ENCODE measurements around the gene CSMD2. TPM values are rescaled to one million over a fixed set of nuclear protein-coding genes. Genes with fewer than 3 reads are reported as not detected.

The CSMD2 gene
- total and polyA plus RNA-seq, 12 donors: 0.35 to 5.1 (median 1.5) TPM

DNA sequence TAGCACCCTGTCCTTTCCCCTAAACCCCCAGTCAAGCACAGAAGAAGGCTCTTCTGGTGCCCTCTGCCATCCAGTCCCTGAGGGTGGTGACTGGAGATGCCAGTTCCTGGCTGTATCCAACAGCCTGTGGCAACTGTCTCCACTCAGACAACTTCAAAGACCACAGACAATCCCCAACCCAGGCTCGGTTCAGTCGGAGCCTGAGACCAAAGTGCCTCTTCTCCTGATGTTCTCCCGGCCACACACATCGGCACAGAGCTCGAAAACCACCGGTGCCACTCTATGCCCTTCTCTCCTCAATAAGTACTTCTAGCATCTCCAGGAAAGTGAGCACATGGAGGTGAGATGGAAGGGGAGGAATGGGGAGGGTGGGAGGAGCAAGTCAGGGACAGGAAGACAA is 340.7 kb downstream of the CSMD2 start:
- no peak for DNase-seq
- H3K27me3 ChIP-seq: no peaks in the 10 kb centered on the region
- H3K4me1 ChIP-seq (replicated peaks in 1 of 2): no peaks in the 10 kb centered on the region
- H3K36me3 ChIP-seq (replicated peaks in 1 of 2): no peaks in the 10 kb centered on the region
- no peak overlapping the region for H3K27ac ChIP-seq
- H3K9me3 ChIP-seq (replicated peaks in 1 of 3): no peaks in the 10 kb centered on the region
- TF ChIP-seq, protein P1, sequence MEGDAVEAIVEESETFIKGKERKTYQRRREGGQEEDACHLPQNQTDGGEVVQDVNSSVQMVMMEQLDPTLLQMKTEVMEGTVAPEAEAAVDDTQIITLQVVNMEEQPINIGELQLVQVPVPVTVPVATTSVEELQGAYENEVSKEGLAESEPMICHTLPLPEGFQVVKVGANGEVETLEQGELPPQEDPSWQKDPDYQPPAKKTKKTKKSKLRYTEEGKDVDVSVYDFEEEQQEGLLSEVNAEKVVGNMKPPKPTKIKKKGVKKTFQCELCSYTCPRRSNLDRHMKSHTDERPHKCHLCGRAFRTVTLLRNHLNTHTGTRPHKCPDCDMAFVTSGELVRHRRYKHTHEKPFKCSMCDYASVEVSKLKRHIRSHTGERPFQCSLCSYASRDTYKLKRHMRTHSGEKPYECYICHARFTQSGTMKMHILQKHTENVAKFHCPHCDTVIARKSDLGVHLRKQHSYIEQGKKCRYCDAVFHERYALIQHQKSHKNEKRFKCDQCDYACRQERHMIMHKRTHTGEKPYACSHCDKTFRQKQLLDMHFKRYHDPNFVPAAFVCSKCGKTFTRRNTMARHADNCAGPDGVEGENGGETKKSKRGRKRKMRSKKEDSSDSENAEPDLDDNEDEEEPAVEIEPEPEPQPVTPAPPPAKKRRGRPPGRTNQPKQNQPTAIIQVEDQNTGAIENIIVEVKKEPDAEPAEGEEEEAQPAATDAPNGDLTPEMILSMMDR (IDR thresholded peaks at IDR 0.05): no peak
- no peak for TF ChIP-seq POLR2A (IDR thresholded peaks at IDR 0.05)
- 90 to 97% (median 92%) methylated on average over 6 of the region's 6 CpGs for WGBS, 4 donors
- H3K4me3 ChIP-seq: no peak overlapping the region
- intact Hi-C loops (cut with DNase I): no loop called here

DNA sequence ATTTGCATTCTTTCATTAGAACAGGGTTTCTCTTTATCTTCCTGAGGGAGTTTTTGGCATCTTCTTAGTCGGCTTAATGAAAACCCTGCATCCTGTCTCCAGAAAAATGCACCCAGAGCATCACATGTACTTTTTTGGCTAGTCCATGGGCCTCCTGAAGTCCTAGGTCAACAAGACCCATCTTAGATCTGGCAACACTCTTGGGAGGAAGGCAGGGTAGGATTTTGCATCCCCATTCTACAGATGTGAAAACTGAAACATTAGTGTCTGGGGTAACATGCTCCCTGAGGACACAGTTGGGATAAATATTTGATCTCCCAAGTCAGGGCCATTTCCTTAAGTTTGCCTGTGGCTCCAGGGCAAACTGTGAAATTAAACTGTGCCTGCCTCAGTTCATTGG is 341.2 kb downstream of the CSMD2 start:
- intact Hi-C loops (cut with DNase I): no loop called here
- Histone ChIP-seq H3K4me1 (replicated peaks in 1 of 2) (no peaks in the 10 kb centered on the region), H3K27me3 (no peaks in the 10 kb centered on the region), H3K36me3 (replicated peaks in 1 of 2) (no peaks in the 10 kb centered on the region), H3K27ac (no peak overlapping the region), H3K4me3 (no peak overlapping the region), H3K9me3 (replicated peaks in 1 of 3) (no peaks in the 10 kb centered on the region)
- no peak for TF ChIP-seq POLR2A (IDR thresholded peaks at IDR 0.05)
- TF ChIP-seq, protein P1 (IDR thresholded peaks at IDR 0.05): no peak
- no peak for DNase-seq
- 60 to 100% (median 82%) methylated on average over 1 of the region's 1 CpG for WGBS, 4 donors

DNA sequence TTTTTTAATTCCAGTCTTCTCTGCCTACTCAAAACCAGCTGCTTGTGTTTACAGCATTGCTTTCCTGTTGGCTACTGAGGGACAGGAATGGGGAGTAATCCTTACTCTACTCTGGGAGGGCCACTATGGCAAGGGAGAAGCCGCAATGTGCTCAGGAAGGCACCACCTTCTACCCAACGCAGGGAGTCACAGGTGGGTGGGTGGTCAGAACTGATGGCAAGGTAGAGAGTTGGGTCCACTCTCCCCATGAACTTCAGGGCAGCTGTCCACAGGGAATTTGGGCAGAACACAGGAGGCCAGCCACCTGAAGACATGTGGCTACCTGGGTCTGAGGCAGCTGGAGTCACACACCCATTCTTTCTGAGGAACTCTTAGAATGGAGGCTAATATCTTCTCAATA is 341.6 kb downstream of the CSMD2 start:
- no peak overlapping the region for H3K27ac ChIP-seq
- no peak for DNase-seq
- no peaks in the 10 kb centered on the region for H3K9me3 ChIP-seq (replicated peaks in 1 of 3)
- H3K4me3 ChIP-seq: no peak overlapping the region
- no peaks in the 10 kb centered on the region for H3K4me1 ChIP-seq (replicated peaks in 1 of 2)
- WGBS, 4 donors: 94 to 100% (median 95%) methylated on average over 1 to 2 of the region's 2 CpGs
- no peaks in the 10 kb centered on the region for H3K36me3 ChIP-seq (replicated peaks in 1 of 2)
- intact Hi-C loops (cut with DNase I): no loop called here
- TF ChIP-seq, protein P1 (IDR thresholded peaks at IDR 0.05): no peak
- TF ChIP-seq POLR2A (IDR thresholded peaks at IDR 0.05): no peak
- H3K27me3 ChIP-seq: no peaks in the 10 kb centered on the region

DNA sequence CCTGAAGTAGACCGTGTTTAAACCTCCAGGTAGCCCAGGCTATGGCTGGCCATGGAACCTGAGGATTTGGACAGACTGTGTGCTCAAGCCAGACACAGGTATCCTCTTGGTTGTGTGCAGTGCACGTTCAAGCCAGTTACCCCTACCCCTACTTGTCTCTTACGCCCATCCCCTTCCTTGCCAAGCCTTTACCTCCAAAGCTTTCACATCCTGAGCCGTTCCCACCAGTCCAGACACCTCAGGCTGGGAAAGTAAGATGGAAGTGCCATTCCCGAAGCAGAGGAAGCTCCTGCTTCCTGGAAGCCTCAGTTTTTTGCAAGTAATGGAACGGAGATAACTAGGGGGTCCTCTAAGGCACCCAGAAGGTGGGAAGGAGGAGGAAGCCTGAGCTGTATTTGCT is 342.6 kb downstream of the CSMD2 start:
- WGBS, 4 donors: 67 to 80% (median 76%) methylated on average over 4 to 6 of the region's 6 CpGs
- Histone ChIP-seq H3K9me3 (replicated peaks in 1 of 3) (no peaks in the 10 kb centered on the region), H3K4me3 (no peak overlapping the region), H3K36me3 (replicated peaks in 1 of 2) (no peaks in the 10 kb centered on the region), H3K27ac (no peak overlapping the region), H3K4me1 (replicated peaks in 1 of 2) (no peaks in the 10 kb centered on the region), H3K27me3 (no peaks in the 10 kb centered on the region)
- TF ChIP-seq POLR2A (IDR thresholded peaks at IDR 0.05): no peak
- TF ChIP-seq, protein P1 (IDR thresholded peaks at IDR 0.05): no peak
- intact Hi-C loops (cut with DNase I): no loop called here
- DNase-seq: no peak
